Cardiac muscle cell (in vitro differentiated cells and primary cell): ENCODE measurements around the gene CUL4A. TPM values are rescaled to one million over a fixed set of nuclear protein-coding genes. Genes with fewer than 3 reads are reported as not detected.
A peak's percentile ranks its signal among the peaks of the same experiment; 100 is the strongest.

Experiments
- DNase-seq, 2 donors: peaks; one replicate each; pipeline versions ENCODE4 v3.0.0 to v3.0.0-alpha.2; 2010 to 2017; ENCODE audit warnings: low read depth in 1 of 2, low spot score in 1 of 2
- H3K27ac ChIP-seq: fragments of 200-600 bp; sonication (generic); 2 replicates; pipeline ENCODE4 v1.5.1; 2016
- H3K27me3 ChIP-seq: fragments of 200-600 bp; sonication (generic); 2 replicates; pipeline ENCODE4 v1.6.0; 2016; ENCODE audit warnings: control low read depth
- H3K36me3 ChIP-seq: fragments of 200-600 bp; sonication (generic); 2 replicates; pipeline ENCODE4 v1.5.1; 2016; ENCODE audit warnings: control low read depth
- H3K4me1 ChIP-seq: fragments of 200-600 bp; sonication (generic); 2 replicates; pipeline ENCODE4 v1.8.1; 2017; ENCODE audit warnings: low read depth, mild to moderate bottlenecking, mixed run types
- H3K4me3 ChIP-seq: fragments of 200-600 bp; sonication (generic); 2 replicates; pipeline ENCODE4 v1.5.1; 2016; ENCODE audit warnings: mild to moderate bottlenecking
- H3K9me3 ChIP-seq: fragments of 200-600 bp; sonication (generic); 2 replicates; pipeline ENCODE4 v1.5.1; 2017; ENCODE audit warnings: low read depth, mild to moderate bottlenecking, control low read depth
- polyA plus RNA-seq: library from polyadenylated mRNA; unstranded; fragments of >200 nt; fragmentation: Nextera tagmentation; extraction: Ambion mirVana; gene quantifications from 2 replicates; pipeline ENCODE4 v1.2.1, GENCODE V29; 2016
- total RNA-seq: library from RNA; depleted of rRNA; stranded (reverse); fragments of >200 nt; gene quantifications from 2 replicates; pipeline ENCODE4 v1.2.3, GENCODE V29; 2016
- TF ChIP-seq, protein P1 (sequence below): IDR thresholded peaks from 2 replicates; pipeline ENCODE4 v1.5.1; 2012; ENCODE audit warnings: low read depth, mild to moderate bottlenecking, low read length

CUL4A gene
- total and polyA plus RNA-seq, 2 experiments from 2014 or later = 57.7 to 89.3 TPM

DNA sequence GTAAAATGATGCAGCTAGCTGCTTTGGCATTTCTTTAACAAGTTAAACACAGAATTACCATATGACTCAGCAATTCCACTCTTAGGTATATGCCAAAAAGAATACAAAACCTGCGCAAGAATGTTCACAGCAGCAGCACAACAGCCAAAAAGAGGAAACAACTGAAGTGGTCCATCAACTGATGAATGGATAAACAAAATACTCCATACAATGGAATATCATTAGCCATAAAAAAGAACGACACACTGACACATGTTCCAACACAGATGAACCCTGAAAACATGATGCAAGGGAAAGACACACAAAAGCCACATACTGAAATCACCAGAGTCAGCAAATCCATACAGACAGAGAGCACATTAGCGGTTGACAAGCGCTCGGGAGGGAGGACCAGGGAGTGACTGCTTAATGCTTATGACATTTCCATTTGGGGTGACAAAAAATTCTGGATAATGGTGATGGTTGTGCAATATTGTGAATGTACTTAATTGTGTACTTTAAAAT lies 3.9 kb upstream of the CUL4A start:
- H3K4me1 ChIP-seq = peaks cover 40% of the 10 kb centered on the region
- peak in 1 of 2 donors; percentile 48 for DNase-seq
- no peaks in the 10 kb centered on the region for H3K36me3 ChIP-seq
- H3K9me3 ChIP-seq = no peaks in the 10 kb centered on the region
- H3K27me3 ChIP-seq = no peaks in the 10 kb centered on the region
- no peak overlapping the region for H3K4me3 ChIP-seq
- H3K27ac ChIP-seq = no peak overlapping the region
- TF ChIP-seq, protein P1, sequence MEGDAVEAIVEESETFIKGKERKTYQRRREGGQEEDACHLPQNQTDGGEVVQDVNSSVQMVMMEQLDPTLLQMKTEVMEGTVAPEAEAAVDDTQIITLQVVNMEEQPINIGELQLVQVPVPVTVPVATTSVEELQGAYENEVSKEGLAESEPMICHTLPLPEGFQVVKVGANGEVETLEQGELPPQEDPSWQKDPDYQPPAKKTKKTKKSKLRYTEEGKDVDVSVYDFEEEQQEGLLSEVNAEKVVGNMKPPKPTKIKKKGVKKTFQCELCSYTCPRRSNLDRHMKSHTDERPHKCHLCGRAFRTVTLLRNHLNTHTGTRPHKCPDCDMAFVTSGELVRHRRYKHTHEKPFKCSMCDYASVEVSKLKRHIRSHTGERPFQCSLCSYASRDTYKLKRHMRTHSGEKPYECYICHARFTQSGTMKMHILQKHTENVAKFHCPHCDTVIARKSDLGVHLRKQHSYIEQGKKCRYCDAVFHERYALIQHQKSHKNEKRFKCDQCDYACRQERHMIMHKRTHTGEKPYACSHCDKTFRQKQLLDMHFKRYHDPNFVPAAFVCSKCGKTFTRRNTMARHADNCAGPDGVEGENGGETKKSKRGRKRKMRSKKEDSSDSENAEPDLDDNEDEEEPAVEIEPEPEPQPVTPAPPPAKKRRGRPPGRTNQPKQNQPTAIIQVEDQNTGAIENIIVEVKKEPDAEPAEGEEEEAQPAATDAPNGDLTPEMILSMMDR = no peak

DNA sequence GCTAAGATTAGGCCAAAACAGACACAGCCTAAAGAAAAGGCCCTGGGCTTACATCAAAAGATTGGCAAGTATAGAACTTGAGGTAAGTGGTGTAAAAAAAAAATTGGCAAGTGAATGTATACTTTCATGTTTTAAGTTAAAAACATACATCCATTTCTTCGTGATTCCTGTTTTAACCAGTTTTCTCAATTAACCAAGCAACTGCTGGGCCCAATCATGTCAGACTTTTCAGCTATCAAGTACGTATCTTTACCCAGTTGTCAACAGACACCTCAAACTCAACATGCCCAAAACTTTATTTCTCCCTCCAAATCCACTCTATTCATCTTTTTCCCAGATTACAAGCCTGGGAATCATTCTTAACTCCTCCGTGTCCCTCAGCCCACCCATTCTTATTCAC lies 2.0 kb upstream of the CUL4A start:
- H3K36me3 ChIP-seq = peaks cover 3% of the 10 kb centered on the region
- no peak overlapping the region for H3K27ac ChIP-seq
- no peak for DNase-seq
- TF ChIP-seq, protein P1 = no peak
- no peaks in the 10 kb centered on the region for H3K9me3 ChIP-seq
- H3K4me3 ChIP-seq = peak overlapping the region; percentile 81
- peaks cover 38% of the 10 kb centered on the region for H3K4me1 ChIP-seq
- no peaks in the 10 kb centered on the region for H3K27me3 ChIP-seq

- peaks cover 33% of the 10 kb centered on the region for H3K4me1 ChIP-seq
- no peaks in the 10 kb centered on the region for H3K9me3 ChIP-seq
- peak overlapping the region; percentile 81 for H3K4me3 ChIP-seq
- H3K27me3 ChIP-seq = no peaks in the 10 kb centered on the region
- TF ChIP-seq, protein P1 = no peak
- peak overlapping the region; percentile 98 for H3K27ac ChIP-seq
- DNase-seq = peak; percentile 59 to 60
- peaks cover 3% of the 10 kb centered on the region for H3K36me3 ChIP-seq
Measured at GRCh38 chr13:113207890-113208420, 1.5 kb upstream of the CUL4A start.

DNA sequence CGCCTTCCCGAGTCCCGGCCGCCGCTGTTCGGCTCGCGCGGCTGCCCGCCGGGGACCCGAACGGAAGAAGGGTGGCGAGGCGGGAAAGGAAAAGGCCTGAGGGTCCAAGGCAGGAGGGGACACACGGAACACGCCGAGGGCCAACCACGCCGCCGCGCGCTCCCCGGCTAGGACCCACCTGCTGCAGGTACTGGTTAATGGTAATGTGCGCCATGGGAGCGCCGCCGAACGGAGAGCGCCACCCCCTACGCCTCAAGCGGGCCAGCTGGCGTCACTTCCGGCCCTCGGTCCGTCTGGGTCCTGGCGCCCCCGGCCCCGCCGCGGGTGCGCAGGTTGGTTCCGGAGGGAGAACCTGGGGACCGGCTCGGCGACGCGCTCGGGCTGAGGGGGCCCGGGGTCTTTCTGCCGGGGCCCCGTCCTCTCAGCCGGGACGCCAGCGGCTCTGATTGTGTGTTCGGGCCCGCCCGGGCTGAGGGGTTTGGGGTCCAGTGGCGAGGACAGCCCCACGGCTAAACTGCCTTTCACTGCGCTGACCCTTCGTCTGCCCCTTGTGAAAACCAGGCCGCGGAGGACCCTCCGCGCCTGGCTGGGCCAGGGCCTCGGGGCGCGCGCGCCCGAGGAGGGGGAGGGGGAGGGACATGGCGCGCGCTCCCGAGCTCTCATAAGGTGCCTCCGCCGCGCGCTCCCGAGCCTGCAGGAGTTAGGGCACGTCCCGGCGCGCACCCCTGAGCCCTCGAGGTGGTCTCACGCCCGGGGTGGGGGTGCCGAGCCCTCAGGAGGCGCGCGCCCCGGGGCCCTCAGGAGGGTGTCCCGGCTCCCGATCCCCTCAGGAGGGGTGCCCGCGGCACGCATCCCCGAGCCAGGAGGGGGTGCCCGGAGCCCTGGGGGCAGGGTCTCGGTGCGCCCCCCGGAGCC lies 735 bp upstream of the CUL4A start, which contains the start of gene PCID2:
PCID2 (minus strand) TSS at position 249 of the 915 bp plus-strand sequence; CDS start at position 214, 35 bp downstream.
- Histone ChIP-seq H3K9me3 (no peaks in the 10 kb centered on the region), H3K36me3 (peaks cover 3% of the 10 kb centered on the region), H3K4me1 (peaks cover 26% of the 10 kb centered on the region), H3K27ac (peak within 1 kb of the TSS; percentile 98), H3K4me3 (peak within 1 kb of the TSS; percentile 81), H3K27me3 (no peaks in the 10 kb centered on the region)
- TF ChIP-seq, protein P1 = no peak
- DNase-seq = peak; percentile 92 to 94

GRCh38 chr13:113209759-113210421 lies 477 bp downstream of the CUL4A start:
- H3K27ac ChIP-seq = peak overlapping the region; percentile 98
- H3K27me3 ChIP-seq = no peaks in the 10 kb centered on the region
- H3K4me3 ChIP-seq = peak overlapping the region; percentile 81
- DNase-seq = peak; percentile 59 to 60
- no peaks in the 10 kb centered on the region for H3K9me3 ChIP-seq
- TF ChIP-seq, protein P1 = no peak
- H3K4me1 ChIP-seq = peaks cover 17% of the 10 kb centered on the region
- H3K36me3 ChIP-seq = peaks cover 3% of the 10 kb centered on the region
